ENCODE results near the gene EPHA3.

DNA sequence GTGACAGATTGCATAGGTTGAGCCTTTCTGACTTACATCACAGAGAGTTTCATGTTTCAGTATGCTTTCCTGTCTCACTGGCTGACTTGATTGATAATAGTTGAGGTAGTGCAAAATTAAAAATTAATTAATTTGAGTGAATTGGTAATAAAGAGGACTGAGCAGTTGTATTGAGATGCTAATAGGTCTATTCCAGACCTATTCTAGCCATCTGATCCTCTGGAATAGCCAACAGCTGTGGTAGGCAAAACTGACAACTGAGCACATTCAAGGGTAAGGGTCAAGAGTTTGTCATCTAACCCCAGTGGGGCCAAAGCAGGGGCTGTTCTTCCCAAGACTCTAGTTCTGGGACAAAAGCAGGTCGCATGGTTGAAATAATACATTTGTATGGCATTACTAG, 132.4 kb downstream of the EPHA3 start:
- TF ChIP-seq, protein P1, sequence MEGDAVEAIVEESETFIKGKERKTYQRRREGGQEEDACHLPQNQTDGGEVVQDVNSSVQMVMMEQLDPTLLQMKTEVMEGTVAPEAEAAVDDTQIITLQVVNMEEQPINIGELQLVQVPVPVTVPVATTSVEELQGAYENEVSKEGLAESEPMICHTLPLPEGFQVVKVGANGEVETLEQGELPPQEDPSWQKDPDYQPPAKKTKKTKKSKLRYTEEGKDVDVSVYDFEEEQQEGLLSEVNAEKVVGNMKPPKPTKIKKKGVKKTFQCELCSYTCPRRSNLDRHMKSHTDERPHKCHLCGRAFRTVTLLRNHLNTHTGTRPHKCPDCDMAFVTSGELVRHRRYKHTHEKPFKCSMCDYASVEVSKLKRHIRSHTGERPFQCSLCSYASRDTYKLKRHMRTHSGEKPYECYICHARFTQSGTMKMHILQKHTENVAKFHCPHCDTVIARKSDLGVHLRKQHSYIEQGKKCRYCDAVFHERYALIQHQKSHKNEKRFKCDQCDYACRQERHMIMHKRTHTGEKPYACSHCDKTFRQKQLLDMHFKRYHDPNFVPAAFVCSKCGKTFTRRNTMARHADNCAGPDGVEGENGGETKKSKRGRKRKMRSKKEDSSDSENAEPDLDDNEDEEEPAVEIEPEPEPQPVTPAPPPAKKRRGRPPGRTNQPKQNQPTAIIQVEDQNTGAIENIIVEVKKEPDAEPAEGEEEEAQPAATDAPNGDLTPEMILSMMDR (conservative IDR thresholded peaks at IDR 0.05), result no peak
- no peak for TF ChIP-seq ZFX (IDR thresholded peaks at IDR 0.05)

Data from C4-2B (cell line).